Measurements from ENCODE around the gene ZFP36. TPM values are rescaled to one million over a fixed set of nuclear protein-coding genes. Genes with fewer than 3 reads are reported as not detected.
A peak's percentile ranks its signal among the peaks of the same experiment; 100 is the strongest.

ZFP36 gene
- total RNA-seq, 1 donor from 2014 or later, result 7.5 TPM

DNA sequence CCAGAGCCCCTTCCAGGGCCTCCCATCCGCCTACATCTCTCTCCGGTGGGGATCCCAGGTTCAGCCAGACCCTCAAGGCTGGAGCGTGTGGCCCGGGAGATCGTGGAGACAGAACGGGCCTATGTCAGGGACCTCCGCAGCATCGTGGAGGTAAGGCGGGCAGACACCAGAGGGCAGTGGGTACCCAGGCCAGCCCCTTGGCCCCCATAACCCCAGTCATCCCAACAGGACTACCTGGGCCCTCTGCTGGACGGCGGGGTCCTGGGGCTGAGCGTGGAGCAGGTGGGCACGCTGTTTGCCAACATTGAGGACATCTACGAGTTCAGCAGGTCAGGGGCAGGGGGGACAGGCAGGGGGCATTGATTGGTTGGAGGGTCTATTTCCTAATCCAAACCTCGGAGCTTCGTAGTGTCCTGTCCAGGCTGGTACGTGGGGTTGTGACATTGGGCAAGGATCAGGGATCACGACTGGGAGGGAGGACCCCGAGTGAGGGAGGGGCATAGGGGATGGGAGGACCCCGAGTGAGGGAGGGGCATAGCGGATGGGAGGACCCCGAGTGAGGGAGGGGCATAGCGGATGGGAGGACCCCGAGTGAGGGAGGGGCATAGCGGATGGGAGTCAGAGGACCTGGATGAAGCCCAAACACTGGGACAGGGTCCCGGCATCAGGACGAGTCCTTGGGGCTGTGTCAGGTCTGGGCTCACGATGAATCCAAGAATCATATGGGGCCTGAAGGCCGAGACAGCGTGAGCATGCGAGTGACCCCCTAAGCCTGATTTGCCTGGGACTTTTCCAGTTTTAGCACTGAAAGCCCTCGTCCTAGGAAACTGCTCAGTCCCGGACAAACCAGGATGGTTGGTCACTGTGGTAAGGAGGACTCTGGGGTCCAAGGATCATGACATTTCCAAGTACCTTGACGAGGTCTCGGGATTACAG is 8.7 kb downstream of the ZFP36 start:
- no peaks in the 10 kb centered on the region for H3K27me3 ChIP-seq (ENCODE audit: control insufficient read depth, insufficient read depth, low read length)
- peaks cover 6% of the 10 kb centered on the region for H3K36me3 ChIP-seq (ENCODE audit: control insufficient read depth, insufficient read depth, low read length)
- H3K4me3 ChIP-seq (ENCODE audit: low read depth, low read length), result peak overlapping the region; percentile 96
- DNase-seq (ENCODE audit: low read depth), result no peak
- no peak for TF ChIP-seq CTCF (IDR thresholded peaks at IDR 0.05; ENCODE audit: insufficient read depth, low read length, poor library complexity, severe bottlenecking)

DNA sequence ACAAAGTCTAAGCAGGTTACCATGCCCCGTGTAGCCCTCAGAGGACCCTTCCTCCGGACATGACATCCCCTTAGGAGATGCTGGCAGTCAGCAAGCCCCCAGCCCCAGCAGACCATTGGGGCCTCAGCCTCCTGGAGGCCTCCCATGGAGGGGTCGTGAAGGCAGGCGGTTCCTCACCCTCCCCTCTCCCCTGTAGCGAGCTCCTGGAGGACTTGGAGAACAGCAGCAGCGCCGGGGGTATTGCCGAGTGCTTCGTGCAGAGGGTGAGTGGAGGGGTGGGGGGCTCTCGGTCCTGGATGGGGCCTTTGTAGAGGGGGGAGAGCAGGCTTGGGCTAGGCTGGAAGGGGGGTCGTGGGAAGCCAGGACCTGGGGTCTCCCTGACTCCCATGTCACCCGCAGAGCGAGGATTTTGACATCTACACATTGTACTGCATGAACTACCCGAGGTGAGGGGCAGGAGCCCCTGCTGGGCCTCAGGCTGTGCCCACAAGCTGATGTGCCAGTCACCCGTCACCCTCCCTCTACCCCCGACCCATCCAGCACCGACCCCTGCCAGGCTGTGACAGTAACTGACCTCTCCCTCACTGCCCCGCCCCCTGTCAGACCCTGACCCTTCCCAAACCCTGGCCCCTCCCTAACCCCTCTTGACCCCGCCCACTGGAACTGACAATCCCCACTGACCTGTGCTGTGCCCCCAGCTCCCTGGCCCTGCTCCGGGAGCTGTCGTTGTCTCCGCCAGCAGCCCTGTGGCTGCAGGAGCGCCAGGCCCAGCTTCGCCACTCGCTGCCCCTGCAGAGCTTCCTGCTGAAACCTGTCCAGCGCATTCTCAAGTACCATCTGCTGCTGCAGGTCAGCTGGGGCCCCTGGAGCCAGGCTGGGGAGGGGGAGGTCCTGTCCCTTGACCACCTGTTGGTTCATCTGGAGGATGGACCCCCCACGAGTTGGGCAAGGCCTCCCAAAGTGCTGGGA is 9.8 kb downstream of the ZFP36 start:
- Histone ChIP-seq H3K4me3 (ENCODE audit: low read depth, low read length) (no peak overlapping the region), H3K27me3 (ENCODE audit: control insufficient read depth, insufficient read depth, low read length) (no peaks in the 10 kb centered on the region), H3K36me3 (ENCODE audit: control insufficient read depth, insufficient read depth, low read length) (peaks cover 6% of the 10 kb centered on the region)
- TF ChIP-seq CTCF (IDR thresholded peaks at IDR 0.05; ENCODE audit: insufficient read depth, low read length, poor library complexity, severe bottlenecking), result no peak
- no peak for DNase-seq (ENCODE audit: low read depth)

GRCh38 chr19:39417463-39418181 is 11.0 kb downstream of the ZFP36 start:
- no peak for TF ChIP-seq CTCF (IDR thresholded peaks at IDR 0.05; ENCODE audit: insufficient read depth, low read length, poor library complexity, severe bottlenecking)
- Histone ChIP-seq H3K4me3 (ENCODE audit: low read depth, low read length) (no peak overlapping the region), H3K36me3 (ENCODE audit: control insufficient read depth, insufficient read depth, low read length) (peaks cover 6% of the 10 kb centered on the region), H3K27me3 (ENCODE audit: control insufficient read depth, insufficient read depth, low read length) (no peaks in the 10 kb centered on the region)
- no peak for DNase-seq (ENCODE audit: low read depth)

GRCh38 chr19:39419003-39419402 is 12.4 kb downstream of the ZFP36 start:
- peaks cover 8% of the 10 kb centered on the region for H3K36me3 ChIP-seq (ENCODE audit: control insufficient read depth, insufficient read depth, low read length)
- TF ChIP-seq CTCF (IDR thresholded peaks at IDR 0.05; ENCODE audit: insufficient read depth, low read length, poor library complexity, severe bottlenecking), result no peak
- no peak for DNase-seq (ENCODE audit: low read depth)

DNA sequence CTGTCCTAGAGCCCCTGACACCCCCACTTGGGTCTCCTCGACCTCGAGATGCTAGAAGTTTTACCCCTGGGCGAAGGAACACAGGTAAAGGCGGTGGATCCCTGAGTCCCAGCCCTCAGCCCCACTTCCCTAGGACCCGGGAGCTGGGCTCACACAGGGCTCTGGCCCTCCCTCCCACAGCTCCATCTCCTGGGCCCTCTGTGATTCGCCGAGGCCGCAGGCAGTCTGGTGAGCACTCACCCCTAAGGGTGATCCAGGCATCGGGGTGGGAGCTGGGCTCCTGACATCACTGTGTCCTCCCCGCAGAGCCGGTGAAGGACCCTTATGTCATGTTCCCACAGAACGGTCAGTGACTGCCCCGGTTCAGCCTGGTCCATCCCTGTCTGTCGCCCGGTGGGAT is 14.1 kb downstream of the ZFP36 start:
- Histone ChIP-seq H3K4me3 (ENCODE audit: low read depth, low read length) (no peak overlapping the region), H3K27me3 (ENCODE audit: control insufficient read depth, insufficient read depth, low read length) (no peaks in the 10 kb centered on the region), H3K36me3 (ENCODE audit: control insufficient read depth, insufficient read depth, low read length) (peaks cover 10% of the 10 kb centered on the region)
- TF ChIP-seq CTCF (IDR thresholded peaks at IDR 0.05; ENCODE audit: insufficient read depth, low read length, poor library complexity, severe bottlenecking), result no peak
- DNase-seq (ENCODE audit: low read depth), result no peak

More at GRCh38 chr19:39419003-39419402, 12.4 kb downstream of the ZFP36 start:
- Histone ChIP-seq H3K4me3 (ENCODE audit: low read depth, low read length) (no peak overlapping the region), H3K27me3 (ENCODE audit: control insufficient read depth, insufficient read depth, low read length) (no peaks in the 10 kb centered on the region)
